ENCODE data around the gene MARCHF4.
"Not testable (repeated sequence)": the region's sequence is repeated elsewhere in the genome, so short reads cannot be mapped to it uniquely, and the experiment has no call there.

The MARCHF4 gene

DNA sequence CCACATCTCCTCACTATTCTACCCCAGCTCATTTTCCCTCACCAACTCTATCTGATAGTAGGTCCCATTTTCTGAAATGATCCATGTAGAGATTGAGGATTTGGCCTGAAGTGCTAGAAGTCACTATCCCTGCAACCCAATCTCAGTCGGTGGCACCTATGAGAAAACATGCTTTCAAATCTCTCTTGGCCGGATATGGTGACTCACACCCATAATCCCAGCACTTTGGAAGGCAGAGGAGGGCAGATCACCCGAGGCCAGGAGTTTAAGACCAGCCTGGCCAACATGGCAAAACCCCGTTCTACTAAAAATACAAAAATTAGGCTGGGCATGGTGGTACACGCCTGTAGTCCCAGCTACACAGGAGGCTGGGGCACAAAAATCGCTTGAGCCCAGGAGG, 19.1 kb upstream of the MARCHF4 start:
- DNase-seq: no peak

GRCh38 chr2:216389570-216389969, 17.3 kb upstream of the MARCHF4 start:
- DNase-seq: no peak

- DNase-seq: no peak
Measured at GRCh38 chr2:216388046-216388884, 16.0 kb upstream of the MARCHF4 start.

GRCh38 chr2:216387262-216387661, 15.0 kb upstream of the MARCHF4 start:
- DNase-seq: no peak

- no peak for DNase-seq
Measured at GRCh38 chr2:216385478-216385877, 13.2 kb upstream of the MARCHF4 start.

DNA sequence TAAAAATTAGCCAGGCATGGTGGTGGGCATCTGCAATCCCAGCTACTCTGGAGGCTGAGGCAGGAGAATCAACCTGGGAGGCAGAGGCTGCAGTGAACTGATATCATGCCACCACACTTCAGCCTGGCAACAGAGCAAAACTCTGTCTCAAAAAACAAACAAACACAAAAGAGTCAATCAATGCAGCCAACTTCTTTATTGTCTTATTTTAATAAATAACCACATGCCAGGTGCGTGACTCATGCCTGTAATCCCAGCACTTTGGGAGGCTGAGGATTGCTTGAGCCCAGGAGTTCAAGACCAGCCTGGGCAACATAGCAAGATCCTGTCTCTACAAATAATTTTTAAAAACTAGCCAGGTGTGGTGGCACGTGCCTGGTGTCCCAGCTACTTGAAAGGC, 12.1 kb upstream of the MARCHF4 start:
- DNase-seq: not testable (repeated sequence)

DNA sequence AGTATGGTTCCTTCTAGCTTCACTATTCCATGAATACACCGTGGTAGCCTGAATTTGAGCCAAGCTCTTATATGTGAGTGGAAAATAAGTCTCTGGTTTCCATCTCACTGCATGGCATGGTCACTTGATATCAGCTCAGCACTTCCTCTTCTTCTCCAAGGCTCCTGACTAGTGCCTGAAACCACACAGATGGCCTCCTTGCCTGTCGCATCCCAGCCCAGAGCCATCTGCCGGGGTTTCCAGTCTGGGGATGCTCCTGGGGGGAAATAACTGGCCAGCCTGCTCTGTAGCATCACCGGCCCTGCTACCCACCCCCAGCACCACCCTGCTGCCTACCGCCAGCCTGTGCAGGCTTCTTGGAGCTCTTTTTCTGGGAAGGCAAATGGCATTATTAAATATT, 7.7 kb upstream of the MARCHF4 start:
- DNase-seq: no peak

GRCh38 chr2:216375286-216375685, 3.0 kb upstream of the MARCHF4 start:
- DNase-seq: no peak

DNA sequence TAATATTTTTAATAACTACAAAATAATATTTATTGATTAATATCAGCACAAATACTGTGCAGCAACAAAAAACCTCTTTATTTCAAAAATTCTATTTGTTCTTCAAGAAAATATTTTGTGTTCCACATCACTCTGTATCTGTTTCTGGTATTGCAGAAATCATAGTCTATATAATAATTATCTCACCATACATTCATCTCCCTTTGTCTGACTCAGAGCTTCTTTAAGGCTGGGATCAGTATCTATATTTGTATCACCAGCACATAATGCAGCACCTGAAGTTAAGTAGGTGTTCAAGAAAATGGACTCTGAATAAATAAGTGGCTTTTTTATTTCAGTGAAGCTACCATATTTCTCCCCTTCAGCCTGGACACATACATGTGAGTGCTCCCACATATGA, 1.6 kb upstream of the MARCHF4 start:
- no peak for DNase-seq

- DNase-seq: no peak
Measured at GRCh38 chr2:216372761-216373291, 543 bp upstream of the MARCHF4 start.

DNA sequence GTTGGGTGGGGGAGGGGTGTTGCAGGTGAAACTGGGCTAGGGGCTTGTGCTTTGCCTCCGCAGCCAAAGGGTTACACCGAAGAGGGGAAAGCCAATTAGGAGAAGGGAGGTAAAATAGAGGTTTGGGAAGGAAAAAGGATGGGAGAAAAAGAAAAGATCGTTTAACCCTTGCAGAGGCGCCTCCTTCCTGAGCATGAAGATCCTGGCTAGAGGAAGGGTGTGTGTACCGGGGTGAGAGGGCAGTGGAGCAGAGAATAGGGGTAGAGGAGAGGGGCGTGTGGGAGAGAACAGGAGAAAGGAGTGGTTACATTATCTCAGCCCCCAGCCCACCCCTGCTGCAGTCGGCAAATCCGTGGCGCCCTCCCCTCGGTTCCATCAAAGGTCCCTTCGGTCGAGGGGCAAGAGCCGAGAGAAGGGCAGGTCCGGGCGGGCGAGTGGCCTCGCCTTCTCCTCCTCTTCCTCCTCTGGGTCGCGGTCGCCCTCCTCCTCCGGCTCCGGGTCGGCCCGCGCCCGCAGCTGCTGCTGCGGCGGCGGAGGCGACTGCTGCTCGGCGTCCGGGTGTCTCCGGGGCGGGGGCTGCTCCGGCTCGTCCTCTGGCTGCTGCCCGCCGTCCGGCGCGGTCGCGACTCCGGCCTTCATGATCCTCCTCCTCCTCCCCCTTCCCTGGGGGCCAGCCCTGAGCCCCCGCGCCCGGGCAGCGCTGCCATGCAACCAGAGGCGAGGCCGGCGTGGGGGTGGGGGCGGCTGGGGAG, 1.1 kb downstream of the MARCHF4 start:
- DNase-seq: no peak

- DNase-seq: no peak
Measured at GRCh38 chr2:216369821-216370220, 2.5 kb downstream of the MARCHF4 start.

DNA sequence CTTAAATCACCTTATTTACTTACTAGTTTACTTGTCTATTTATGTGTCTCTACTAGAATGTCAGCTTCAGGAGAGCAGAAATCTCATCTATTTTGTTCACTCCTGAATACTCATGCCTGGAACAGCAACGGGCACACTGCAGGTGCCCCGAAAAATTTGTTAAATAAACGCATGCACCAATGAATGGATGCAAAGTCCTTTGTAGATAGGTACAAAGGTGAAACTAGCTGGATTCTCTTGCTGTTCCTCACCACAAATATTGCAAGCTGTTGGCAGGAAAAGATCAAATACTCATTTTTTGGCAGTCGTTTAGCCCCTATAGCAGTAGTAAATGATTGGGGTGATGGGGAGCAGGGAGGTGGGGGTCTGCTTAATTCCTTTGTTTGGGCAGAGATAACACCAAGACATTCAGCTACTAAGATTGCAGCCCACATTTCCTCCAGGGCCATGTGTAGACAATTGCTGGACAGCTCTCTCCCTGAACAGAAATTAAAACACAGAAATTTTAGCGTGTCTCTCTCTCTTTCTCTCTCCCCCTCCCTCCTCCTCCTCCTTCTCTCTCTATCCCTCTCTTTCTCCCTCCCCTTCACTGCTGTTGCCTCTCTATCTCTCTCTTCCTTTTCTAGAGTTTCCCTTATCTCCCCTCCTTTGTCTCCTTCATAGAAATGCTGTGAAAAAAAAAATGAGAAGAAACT, 5.4 kb downstream of the MARCHF4 start:
- DNase-seq: no peak

GRCh38 chr2:216365518-216365917, 6.8 kb downstream of the MARCHF4 start:
- DNase-seq: no peak

DNA sequence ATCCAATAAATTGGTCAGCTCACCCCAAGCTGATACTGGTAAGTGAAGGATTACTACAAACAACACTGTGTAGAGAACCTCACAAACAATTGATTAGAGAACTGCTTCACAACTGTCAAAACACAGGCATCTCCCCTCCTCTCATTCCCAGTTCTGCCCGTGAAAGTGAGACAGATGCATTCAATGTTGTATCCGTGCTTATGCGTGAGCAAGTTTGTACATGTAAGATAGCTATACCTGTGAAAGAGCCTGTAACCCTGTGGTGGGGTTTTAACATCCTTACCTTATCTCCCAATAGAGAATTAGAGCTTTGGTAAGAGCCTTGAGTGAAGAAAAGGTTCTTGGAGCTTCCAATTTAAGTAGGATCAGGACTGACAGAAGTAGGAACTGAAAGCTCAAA, 9.1 kb downstream of the MARCHF4 start:
- DNase-seq: no peak

GRCh38 chr2:216362730-216363129, 9.6 kb downstream of the MARCHF4 start:
- no peak for DNase-seq

- DNase-seq: no peak
Measured at GRCh38 chr2:216355711-216356110, 16.6 kb downstream of the MARCHF4 start.

DNA sequence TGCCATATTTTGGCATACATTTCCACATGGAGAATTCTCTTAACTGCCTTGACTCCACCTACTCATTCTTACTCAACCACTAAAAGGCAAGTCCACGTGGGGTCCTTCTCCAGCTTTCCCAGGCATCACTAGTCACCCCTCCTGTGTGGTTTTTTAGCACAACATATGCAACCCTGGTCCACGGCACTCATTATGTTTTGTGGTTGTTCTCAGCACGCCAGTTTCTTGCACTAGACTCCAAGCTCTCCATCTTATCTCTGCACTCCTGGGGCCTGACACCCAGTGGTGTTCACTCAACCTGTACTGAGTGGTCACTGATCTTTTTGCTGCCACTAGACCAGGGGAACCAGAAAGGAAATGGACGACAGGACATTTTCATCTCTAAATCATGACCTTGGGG, 18.0 kb downstream of the MARCHF4 start:
- DNase-seq: no peak

DNA sequence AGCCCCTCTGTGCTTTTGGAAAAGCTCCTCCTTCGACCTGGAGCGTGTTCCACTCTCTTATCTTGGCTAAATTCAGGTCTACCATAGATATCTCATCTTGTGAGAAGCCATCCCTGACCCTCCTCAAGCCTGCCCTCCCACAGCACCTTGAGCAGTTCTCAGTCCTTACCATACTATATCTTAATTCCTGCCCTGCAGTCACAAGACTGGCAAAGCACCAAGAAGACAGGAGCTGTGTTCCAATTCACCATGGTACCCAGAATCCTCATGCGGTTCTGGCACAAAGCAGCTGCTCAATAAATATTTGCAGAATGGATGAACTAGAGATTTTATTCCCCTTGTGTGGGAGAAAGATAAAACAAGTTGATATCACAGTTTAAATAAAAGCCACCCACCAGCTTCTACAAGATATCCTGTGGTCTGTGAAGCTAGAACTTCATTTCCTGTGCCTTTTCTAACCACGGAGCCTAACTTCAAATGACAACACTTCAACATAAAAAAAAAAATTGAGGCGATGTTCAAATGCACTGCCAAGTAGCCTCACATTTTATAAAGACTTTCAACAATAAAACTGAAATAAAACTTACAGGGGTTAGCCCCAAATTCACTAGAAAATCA, 19.5 kb downstream of the MARCHF4 start:
- no peak for DNase-seq

DNA sequence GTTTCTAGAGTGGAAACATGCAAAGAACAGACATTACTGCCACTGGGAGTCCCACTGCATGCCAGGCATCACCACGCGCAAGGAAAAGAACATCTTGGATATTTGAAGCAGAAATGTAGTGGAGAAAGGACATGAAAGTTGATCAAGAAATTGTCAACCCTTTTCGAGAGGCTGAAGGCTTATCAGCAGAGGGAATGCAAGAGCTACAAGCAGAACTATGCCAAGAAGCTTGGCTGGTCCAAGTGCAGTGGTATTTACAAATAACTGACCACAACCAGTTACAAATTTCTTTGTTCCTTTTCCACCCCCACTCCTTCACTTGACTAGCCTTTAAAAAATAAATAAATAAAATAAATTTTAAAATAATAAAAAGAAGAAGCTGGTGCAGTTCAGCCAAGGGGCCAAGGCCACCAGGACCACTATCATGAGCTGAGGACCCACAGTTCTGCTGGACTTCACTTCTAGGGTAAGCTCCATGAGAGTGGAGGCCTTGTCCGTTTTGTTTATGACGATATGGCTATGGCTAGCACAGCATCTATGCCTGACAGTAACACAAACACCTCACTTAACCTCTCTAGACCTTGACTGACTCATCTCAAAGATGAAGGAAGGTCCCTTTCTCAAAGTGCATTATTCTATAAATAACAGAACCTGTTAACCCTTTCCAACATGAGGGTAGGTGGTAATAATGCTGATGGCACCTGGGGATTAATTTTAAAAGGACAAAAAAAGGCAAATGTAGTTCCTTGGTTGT, 20.9 kb downstream of the MARCHF4 start:
- no peak for DNase-seq

DNA sequence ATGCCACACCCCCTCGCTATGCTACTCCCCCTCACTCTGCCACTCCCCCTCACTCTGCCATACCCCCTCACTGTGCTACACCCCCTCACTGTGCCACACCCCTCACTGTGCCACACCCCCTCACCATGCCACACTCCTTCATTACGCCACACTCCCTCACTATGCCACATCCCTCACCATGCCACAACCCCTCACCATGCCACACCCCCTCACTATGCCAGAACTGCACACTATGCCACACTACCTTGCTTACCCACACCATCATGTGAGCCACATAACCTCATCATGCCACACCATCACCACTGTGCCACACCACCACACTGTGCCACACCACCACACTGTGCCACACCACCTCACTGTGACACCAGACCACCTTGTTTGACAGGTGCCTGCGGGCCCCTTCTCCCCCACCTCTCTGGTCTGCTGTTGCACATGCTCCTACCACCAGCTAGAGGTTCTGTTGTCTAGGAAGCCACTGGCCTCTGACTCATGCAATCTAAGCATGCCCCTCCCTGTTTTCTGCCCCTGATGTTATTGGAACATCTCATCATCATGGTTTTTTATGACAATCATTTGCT, 22.0 kb downstream of the MARCHF4 start:
- no peak for DNase-seq

GRCh38 chr2:216349366-216349765, 22.9 kb downstream of the MARCHF4 start:
- DNase-seq: no peak
